Neutrophil (primary cell): ENCODE data around the gene RASA1.

Experiments
- H3K27ac ChIP-seq: fragments of 200-600 bp; sonication (generic); 2 replicates; pipeline ENCODE4 v1.5.1; 2016; ENCODE audit warnings: mild to moderate bottlenecking, moderate library complexity
- H3K27me3 ChIP-seq: fragments of 200-600 bp; sonication (generic); 2 replicates; pipeline ENCODE4 v1.6.0; 2016; ENCODE audit warnings: mild to moderate bottlenecking
- H3K36me3 ChIP-seq: fragments of 200-600 bp; sonication (generic); 2 replicates; pipeline ENCODE4 v1.5.1; 2017
- H3K4me1 ChIP-seq, 2 experiments: fragments of 200-600 bp in 1 of 2; sonication (generic) in 1 of 2; 1 replicate in 1 of 2; 2 replicates in 1 of 2; pipeline versions ENCODE4 v1.5.1 to v1.6.1; 2013 to 2016; ENCODE audit warnings: low read depth in 1 of 2, low read length in 1 of 2, mild to moderate bottlenecking in 1 of 2, moderate library complexity in 1 of 2; ENCODE audit not compliant: control insufficient read depth in 1 of 2, insufficient read depth in 1 of 2
- H3K4me3 ChIP-seq, 2 experiments: fragments of 200-600 bp in 1 of 2; sonication (generic) in 1 of 2; 1 replicate in 1 of 2; 2 replicates in 1 of 2; pipeline ENCODE4 v1.5.1; 2013 to 2016; ENCODE audit warnings: low read depth in 1 of 2, low read length in 1 of 2, mild to moderate bottlenecking in 1 of 2, moderate library complexity in 1 of 2
- H3K9me3 ChIP-seq: fragments of 200-600 bp; sonication (generic); 2 replicates; pipeline ENCODE4 v1.5.1; 2016
- TF ChIP-seq, protein P1 (sequence below): fragments of 200-600 bp; sonication (generic); IDR thresholded peaks from 2 replicates; pipeline ENCODE4 v1.5.1; 2016; ENCODE audit warnings: antibody characterized with exemption

Gene RASA1

DNA sequence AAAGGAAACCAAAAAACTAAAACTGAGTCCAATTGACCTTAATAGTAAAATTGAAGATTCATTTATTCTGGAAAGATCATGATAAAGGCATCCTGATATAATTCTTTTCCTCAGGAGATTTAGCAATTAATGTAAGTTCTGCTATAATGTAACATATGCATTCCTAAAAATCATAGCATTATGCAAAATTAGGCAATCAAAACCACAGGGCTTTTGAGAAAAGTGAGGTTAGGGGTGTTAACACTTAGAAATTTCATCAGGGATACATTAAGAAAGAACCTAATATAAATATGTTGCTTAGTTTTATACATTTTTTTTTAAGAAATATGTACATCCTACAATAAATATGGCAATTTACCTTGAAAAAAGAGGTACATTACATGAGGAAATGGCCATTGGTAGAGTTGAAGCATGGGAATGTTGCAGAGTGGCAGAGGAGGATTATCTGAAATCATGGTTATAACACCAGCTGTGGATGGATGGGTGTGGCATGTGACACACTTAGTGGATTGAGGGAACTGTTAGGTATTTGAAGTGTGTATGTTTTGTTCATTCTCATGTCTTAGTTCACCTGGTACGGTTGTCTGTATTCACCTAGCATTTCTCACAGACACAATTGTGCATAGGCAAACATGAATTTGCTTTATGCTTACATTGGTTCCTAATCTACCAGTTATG lies 94.0 kb downstream of the RASA1 start:
- Histone ChIP-seq H3K27ac (peak overlapping the region; percentile 18), H3K27me3 (no peaks in the 10 kb centered on the region), H3K36me3 (peaks cover 33% of the 10 kb centered on the region)

DNA sequence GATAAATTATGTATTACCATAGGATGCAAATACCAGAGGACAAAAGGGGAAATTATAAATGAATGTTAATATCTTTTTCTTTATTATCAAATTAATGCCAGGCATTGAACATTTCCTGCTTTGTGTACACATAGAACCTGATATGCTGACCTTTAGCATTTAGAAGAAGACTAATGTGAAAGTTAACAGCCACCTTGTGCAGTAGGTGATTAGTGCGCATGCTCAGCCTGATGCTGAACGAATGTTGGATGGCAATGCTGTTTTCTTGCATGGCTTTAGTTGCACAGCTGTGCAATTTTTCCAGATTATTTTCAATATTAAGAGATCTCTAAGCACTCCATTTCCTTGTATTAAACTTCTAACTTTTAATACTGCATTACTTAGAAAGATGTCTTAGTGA lies 99.6 kb downstream of the RASA1 start:
- Histone ChIP-seq H3K9me3 (no peaks in the 10 kb centered on the region), H3K4me3 (no peak overlapping the region), H3K4me1 (peaks cover 0 to under 1% of the 10 kb centered on the region in 2 experiments), H3K27ac (no peak overlapping the region), H3K27me3 (no peaks in the 10 kb centered on the region), H3K36me3 (peaks cover 64% of the 10 kb centered on the region)
- TF ChIP-seq, protein P1, sequence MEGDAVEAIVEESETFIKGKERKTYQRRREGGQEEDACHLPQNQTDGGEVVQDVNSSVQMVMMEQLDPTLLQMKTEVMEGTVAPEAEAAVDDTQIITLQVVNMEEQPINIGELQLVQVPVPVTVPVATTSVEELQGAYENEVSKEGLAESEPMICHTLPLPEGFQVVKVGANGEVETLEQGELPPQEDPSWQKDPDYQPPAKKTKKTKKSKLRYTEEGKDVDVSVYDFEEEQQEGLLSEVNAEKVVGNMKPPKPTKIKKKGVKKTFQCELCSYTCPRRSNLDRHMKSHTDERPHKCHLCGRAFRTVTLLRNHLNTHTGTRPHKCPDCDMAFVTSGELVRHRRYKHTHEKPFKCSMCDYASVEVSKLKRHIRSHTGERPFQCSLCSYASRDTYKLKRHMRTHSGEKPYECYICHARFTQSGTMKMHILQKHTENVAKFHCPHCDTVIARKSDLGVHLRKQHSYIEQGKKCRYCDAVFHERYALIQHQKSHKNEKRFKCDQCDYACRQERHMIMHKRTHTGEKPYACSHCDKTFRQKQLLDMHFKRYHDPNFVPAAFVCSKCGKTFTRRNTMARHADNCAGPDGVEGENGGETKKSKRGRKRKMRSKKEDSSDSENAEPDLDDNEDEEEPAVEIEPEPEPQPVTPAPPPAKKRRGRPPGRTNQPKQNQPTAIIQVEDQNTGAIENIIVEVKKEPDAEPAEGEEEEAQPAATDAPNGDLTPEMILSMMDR, result no peak

More for the DNA sequence above, 94.0 kb downstream of the RASA1 start:
- no peak overlapping the region for H3K4me3 ChIP-seq
- TF ChIP-seq, protein P1, result no peak
- H3K4me1 ChIP-seq, result peaks cover 14 to 18% of the 10 kb centered on the region in 2 experiments
- H3K9me3 ChIP-seq, result no peaks in the 10 kb centered on the region

DNA sequence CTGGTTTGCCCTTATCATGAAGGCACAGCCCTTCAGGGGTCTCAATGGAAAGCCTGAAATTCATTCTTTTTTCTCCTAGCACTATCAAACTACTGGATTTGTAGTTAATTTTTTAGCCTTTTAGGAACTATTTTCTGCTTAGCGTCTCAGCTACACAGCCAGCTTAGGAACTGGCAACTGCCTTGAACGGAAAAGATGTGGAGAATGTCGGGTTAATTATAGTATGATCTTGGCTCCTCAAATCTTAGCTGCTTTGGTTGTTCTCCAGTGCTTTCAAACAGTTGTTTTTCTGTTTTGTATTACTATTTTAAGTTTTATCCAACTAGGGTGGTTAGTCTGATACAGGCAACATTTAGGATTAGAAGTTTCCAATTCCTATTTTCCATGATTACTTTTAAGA lies 100.9 kb downstream of the RASA1 start:
- no peaks in the 10 kb centered on the region for H3K27me3 ChIP-seq
- H3K27ac ChIP-seq, result no peak overlapping the region
- H3K36me3 ChIP-seq, result peaks cover 74% of the 10 kb centered on the region
- H3K4me1 ChIP-seq, result no peaks in the 10 kb centered on the region
- TF ChIP-seq, protein P1, result no peak
- no peak overlapping the region for H3K4me3 ChIP-seq
- no peaks in the 10 kb centered on the region for H3K9me3 ChIP-seq

DNA sequence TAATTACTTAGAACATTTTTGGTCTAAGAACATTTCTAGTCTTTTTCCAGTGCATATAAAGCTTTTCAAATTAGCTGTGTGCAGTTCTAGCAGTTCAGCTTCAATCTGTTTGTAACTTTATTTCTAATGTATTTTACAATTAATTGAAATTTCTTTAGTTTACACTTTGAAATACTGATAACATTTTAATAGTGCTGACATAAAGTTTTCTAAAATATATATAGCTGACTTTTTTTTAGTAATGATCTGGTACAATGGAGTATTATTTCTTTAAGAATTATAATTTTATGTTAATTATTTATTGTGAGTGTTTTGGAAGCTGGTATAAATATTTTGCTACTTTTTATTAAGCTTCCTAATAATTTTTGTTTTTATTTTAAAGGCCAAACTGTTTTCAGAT lies 101.7 kb downstream of the RASA1 start:
- Histone ChIP-seq H3K27ac (no peak overlapping the region), H3K36me3 (peaks cover 72% of the 10 kb centered on the region)

DNA sequence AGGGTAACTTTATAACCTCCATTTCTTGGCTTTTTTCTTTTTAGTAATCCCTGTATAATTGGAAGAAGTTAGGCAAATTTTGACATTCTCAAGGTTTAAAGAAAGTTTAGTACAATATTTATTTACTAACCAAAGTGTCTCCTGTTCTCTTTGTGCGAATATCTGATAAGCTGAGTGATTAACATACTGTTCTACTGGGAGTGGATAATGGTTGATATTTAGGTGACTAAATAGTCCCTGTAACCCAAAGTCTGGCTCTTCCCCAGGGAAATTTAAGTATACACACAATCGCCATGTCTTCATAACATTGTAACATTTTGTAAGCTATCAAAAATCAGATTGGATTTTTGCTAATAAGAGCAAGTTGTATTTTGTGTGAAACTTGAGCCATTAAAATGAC lies 105.0 kb downstream of the RASA1 start:
- H3K36me3 ChIP-seq, result peaks cover 77% of the 10 kb centered on the region
- no peaks in the 10 kb centered on the region for H3K27me3 ChIP-seq
- H3K4me3 ChIP-seq, result no peak overlapping the region
- H3K9me3 ChIP-seq, result no peaks in the 10 kb centered on the region
- TF ChIP-seq, protein P1, result no peak
- H3K27ac ChIP-seq, result no peak overlapping the region
- no peaks in the 10 kb centered on the region for H3K4me1 ChIP-seq

More for the DNA sequence above, 101.7 kb downstream of the RASA1 start:
- TF ChIP-seq, protein P1, result no peak
- H3K9me3 ChIP-seq, result no peaks in the 10 kb centered on the region
- no peaks in the 10 kb centered on the region for H3K4me1 ChIP-seq
- no peaks in the 10 kb centered on the region for H3K27me3 ChIP-seq
- no peak overlapping the region for H3K4me3 ChIP-seq
